Raji (cell line): Measurements from ENCODE around the gene MRPL36.

ENCODE experiments used
- POLR2A ChIP-seq: IDR thresholded peaks from 2 replicates; pipeline ENCODE4 v1.6.1; 2011; ENCODE audit warnings: low read depth, low read length, control low read depth; ENCODE audit not compliant: insufficient read depth

The MRPL36 gene

DNA sequence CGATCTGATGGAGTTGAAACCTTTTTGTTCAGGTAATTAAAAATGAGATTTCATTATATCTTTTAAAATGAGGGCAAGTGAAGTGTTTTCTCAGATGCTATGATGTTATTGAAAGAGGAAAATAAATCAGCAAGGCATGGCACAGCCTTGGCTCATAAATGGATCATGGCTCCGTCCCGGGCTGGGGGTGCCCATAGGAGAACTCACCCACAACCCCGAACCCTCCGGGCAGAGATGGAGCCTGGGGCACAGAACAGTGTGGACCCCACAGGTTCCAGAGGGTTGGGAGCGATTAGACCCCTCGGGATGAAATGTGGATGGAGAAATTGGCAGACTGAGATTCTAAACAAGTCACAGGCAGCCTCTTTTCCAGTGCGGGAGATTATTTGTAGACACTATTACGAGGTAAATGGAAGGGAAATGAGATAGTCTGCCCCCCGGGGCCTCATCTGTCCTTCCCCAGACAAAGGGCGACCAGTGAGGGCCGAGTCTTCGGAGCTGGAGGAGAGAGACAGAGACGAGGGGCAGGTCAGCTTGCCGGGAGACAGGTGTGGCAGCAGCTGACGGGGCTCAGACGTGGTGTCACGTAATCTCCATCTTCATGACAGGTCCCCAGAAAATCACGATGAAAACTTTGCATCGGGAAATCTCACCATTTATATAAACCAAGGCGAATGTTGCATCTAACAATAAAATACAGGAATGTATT, 35.2 kb upstream of the MRPL36 start:
- no peak for TF ChIP-seq POLR2A

GRCh38 chr5:1834022-1834551, 34.5 kb upstream of the MRPL36 start:
- TF ChIP-seq POLR2A, result no peak

GRCh38 chr5:1833264-1834021, 33.8 kb upstream of the MRPL36 start:
- TF ChIP-seq POLR2A, result no peak

- TF ChIP-seq POLR2A, result no peak
Measured at GRCh38 chr5:1832511-1833250, 33.0 kb upstream of the MRPL36 start.

DNA sequence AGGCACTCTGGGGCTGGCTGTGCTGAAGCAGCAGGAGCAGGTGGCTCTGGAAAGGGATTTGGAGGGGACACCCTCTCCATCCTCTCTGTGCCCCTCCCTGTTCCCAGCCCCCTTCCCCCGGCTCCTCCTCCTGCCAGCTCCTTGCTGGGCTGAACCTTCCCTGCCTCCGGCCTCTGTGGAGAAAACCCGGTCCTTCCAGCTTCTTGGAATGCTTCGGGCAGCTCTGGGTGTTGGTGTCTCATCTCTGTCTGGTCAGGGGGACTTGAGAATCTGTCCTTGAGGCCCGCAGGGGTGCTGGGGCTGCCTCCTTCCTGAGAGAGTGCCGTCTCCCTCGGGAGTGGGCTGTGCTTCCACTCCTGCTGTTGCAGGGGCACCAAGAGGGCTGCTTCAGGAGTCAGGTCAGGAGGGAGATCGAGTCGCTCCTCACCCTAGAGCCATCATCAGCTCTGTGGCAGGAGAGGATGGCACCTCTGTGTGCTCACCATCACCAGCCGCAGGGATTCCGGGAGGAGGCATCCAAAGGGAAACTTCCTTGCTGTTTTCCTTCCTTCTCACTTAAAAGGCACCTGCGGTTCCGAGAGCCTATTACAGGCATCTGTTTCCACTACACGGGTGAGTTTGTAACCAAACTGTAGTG, 32.2 kb upstream of the MRPL36 start:
- no peak for TF ChIP-seq POLR2A

GRCh38 chr5:1831257-1831656, 31.6 kb upstream of the MRPL36 start:
- no peak for TF ChIP-seq POLR2A

DNA sequence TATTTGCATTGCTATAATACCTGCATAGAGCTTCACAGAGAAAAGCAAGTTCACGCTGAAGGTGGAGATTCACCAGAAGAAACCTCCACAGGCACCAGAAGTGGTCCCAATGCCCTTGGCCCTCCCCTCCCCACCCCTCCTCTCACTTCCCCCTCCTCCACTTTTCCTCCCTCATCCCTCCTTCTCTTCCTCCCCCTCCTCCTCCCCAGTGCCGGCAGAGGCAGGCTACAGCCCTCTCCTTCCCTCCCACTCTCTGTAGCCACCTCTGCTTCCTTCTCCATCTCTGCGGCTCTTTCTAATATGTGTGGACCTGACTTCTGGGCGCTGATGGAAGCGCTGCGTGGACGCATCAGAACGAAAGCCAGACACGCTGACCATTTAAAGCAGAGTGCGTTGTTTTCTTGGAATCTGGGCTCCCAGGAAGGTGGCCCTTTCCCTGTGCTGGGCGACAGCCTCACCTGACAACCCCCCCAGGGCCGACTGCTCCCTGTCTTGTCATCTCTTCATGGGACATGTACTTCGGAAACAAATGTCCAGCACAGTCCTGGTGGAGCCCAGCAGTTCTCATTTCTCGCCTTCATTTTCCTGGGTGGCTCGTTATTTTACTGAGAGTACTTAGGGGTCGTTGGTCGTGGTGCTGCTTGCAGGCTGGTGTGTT, 31.1 kb upstream of the MRPL36 start:
- no peak for TF ChIP-seq POLR2A

DNA sequence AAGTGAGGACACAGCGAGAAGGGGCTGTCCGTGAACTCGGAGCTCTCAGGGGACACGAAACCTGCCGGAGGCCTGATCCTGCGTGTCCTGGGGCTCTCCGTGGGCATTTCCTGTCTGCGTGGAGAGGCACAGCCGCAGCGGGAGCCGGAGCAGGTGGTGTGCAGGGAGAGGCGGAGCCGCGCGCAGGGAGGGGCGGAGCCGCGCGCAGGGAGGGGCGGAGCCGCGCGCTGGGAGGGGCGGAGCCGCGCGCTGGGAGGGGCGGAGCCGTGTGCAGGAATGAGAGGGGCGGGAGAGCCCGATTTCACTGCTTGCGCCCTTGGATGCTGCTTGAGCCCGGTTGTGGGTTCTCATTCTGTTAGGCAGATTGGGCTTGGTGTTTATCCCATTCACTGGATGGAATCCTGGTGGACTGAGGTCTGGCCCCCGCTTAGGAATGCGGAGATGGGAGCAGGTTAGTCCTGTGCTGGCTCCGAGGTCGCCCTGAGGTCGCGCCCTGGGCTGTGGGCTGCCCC, 28.3 kb upstream of the MRPL36 start:
- TF ChIP-seq POLR2A, result no peak

GRCh38 chr5:1827025-1827885, 27.6 kb upstream of the MRPL36 start:
- TF ChIP-seq POLR2A, result no peak

- no peak for TF ChIP-seq POLR2A
Measured at GRCh38 chr5:1826235-1826980, 26.8 kb upstream of the MRPL36 start.

GRCh38 chr5:1824903-1825841, 25.5 kb upstream of the MRPL36 start:
- TF ChIP-seq POLR2A, result no peak
